Measurements from ENCODE around the gene MRPS35. TPM values are rescaled to one million over a fixed set of nuclear protein-coding genes. Genes with fewer than 3 reads are reported as not detected.

Gene MRPS35
- total RNA-seq, 4 donors from 2014 or later: 34.5 to 39.5 (median 37.6) TPM

DNA sequence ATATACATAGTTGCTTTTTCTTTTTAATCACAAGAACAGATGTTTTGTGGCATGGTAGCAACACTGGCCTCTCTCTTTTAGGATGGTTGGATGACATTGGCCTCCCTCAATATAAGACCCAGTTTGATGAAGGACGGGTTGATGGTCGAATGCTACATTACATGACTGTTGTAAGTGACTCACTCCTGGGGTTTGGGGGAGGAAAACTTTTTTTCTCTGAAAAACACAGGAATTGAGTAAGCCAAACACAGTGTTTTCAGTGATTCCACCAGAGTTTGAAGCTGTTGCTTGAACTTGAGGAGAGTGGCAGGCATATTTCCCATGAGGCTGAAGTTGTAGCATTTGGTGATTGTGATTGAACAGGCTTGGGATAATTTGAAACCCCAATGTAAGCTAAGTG lies 28.1 kb upstream of the MRPS35 start:
- Histone ChIP-seq H3K4me3 (no peak overlapping the region), H3K9me3 (no peaks in the 10 kb centered on the region), H3K27ac (replicated peaks in 1 of 4) (no peak overlapping the region), H3K27me3 (no peaks in the 10 kb centered on the region), H3K4me1 (no peaks in the 10 kb centered on the region), H3K36me3 (peaks cover 31 to 99% (median 72%) of the 10 kb centered on the region in 4 donors)
- TF ChIP-seq POLR2AphosphoS5 (IDR thresholded peaks at IDR 0.05) (no peak), CTCF (IDR thresholded peaks at IDR 0.05) (no peak)
- no peak for DNase-seq (ENCODE audit: extremely low spot score)
- intact Hi-C loops (cut with DNase I): no loop called here
- WGBS: 91% methylated on average over 2 of the region's 2 CpGs

DNA sequence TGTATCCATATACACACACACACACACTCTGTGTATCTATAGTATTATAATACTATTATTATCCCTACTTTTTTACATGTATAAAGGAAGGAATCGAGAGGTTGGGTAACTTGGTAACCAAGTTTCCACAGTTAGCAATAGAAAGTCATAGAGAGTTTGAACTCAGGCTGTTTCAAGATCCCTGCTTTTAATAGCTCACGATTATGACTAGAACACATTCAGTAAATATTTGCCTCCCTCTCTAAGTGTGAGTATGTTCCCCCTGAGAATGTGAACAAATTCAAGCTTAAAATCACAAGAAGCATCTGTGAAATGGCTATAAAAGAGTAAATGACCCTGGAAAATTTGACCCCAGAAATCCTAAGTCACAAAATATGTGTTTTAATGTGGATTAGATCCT lies 25.4 kb upstream of the MRPS35 start:
- Histone ChIP-seq H3K4me3 (no peak overlapping the region), H3K27ac (replicated peaks in 1 of 4) (no peak overlapping the region), H3K36me3 (peaks cover 47 to 100% (median 82%) of the 10 kb centered on the region in 4 donors), H3K9me3 (no peaks in the 10 kb centered on the region), H3K4me1 (no peaks in the 10 kb centered on the region), H3K27me3 (no peaks in the 10 kb centered on the region)
- no peak for TF ChIP-seq EP300 (IDR thresholded peaks at IDR 0.05)
- TF ChIP-seq POLR2A (IDR thresholded peaks at IDR 0.05; ENCODE audit: low read depth): no peak
- TF ChIP-seq CTCF (IDR thresholded peaks at IDR 0.05): no peak
- TF ChIP-seq POLR2AphosphoS5 (IDR thresholded peaks at IDR 0.05): no peak
- DNase-seq (ENCODE audit: extremely low spot score): no peak
- intact Hi-C loops (cut with DNase I): no loop called here
- 91% methylated on average over 2 of the region's 2 CpGs for WGBS

DNA sequence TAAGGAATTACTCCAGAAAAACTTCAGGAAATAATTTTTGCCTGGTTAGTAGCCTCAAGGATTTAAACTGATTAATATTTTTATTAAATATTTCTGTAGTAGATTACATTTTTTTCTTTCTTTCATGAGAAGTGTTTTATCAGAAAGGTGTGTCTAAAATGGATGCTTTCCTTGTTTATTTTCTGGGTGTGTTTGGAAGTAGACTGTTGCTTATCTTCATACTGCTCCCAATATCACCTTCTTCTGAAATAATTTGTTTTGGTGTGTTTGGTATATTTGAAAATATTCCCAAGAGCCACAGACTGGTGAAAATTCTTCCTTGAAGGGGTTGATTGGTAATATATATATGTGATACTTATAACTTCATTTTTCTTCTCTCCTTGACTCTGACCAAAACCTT lies 24.5 kb upstream of the MRPS35 start:
- Histone ChIP-seq H3K27me3 (no peaks in the 10 kb centered on the region), H3K9me3 (no peaks in the 10 kb centered on the region), H3K27ac (replicated peaks in 1 of 4) (no peak overlapping the region), H3K36me3 (peaks cover 56 to 99% (median 80%) of the 10 kb centered on the region in 4 donors), H3K4me1 (no peaks in the 10 kb centered on the region), H3K4me3 (no peak overlapping the region)
- intact Hi-C loops (cut with DNase I): no loop called here
- DNase-seq (ENCODE audit: extremely low spot score): no peak
- TF ChIP-seq EP300 (IDR thresholded peaks at IDR 0.05): no peak
- no peak for TF ChIP-seq POLR2A (IDR thresholded peaks at IDR 0.05; ENCODE audit: low read depth)
- TF ChIP-seq CTCF (IDR thresholded peaks at IDR 0.05): no peak
- TF ChIP-seq POLR2AphosphoS5 (IDR thresholded peaks at IDR 0.05): no peak

DNA sequence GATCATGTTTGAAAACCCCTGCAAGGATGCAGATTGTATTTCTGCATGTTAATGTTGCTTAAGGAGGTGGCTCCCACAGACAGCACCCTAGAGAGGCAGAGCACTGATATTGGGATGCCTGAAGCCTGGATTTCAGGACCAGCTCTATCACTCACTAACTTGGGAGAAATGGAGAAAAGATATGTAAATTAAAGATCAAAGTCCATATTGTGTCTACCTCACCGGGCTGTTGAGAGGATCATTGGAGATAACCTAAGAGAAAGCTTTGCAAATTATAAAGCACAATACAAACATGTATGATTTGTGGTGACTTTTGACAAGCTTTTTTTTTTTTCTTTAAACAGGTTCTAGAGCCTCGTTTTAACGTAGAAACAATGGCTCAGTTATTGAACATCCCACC lies 22.0 kb upstream of the MRPS35 start:
- no peaks in the 10 kb centered on the region for H3K27me3 ChIP-seq
- H3K4me1 ChIP-seq: no peaks in the 10 kb centered on the region
- TF ChIP-seq POLR2A (IDR thresholded peaks at IDR 0.05; ENCODE audit: low read depth) (no peak), POLR2AphosphoS5 (IDR thresholded peaks at IDR 0.05) (no peak), EP300 (IDR thresholded peaks at IDR 0.05) (no peak), CTCF (IDR thresholded peaks at IDR 0.05) (no peak)
- no peak overlapping the region for H3K4me3 ChIP-seq
- intact Hi-C loops (cut with DNase I): no loop called here
- 92% methylated on average over 3 of the region's 3 CpGs for whole genome bisulfite sequencing
- H3K36me3 ChIP-seq: peaks cover 54 to 99% (median 80%) of the 10 kb centered on the region in 4 donors
- DNase-seq (ENCODE audit: extremely low spot score): no peak
- H3K27ac ChIP-seq (replicated peaks in 1 of 4): no peak overlapping the region
- no peaks in the 10 kb centered on the region for H3K9me3 ChIP-seq

DNA sequence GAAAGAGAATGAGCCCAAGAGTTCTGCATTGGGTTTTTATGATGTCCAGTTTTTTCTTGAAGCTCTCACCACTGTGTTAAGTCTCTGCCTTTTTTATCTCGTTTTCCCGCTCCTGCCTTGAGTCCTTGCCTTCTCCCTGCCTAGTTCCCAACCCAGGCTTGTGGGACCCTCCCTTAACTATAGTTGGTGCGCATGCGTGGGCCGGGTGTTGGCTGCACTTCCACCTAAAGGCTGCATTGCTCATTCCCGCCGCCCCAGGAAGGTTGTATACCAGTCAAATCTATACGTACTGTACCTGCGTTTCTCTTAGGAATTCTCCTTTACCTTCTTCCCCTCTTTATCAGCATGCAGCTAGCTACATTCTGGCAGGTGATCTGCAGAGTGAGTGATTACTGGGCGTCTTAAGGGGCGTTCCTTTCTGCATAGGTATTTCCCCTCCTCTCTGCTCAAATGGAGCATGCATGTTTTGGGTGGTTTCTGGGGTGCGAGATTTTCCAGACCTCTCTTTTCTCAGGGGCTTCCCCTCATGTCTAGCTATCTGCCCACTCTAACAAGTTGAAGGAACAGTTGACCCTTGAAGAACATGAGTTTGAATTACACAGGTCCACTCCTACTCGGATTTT lies 21.0 kb upstream of the MRPS35 start:
- TF ChIP-seq EP300 (IDR thresholded peaks at IDR 0.05): no peak
- TF ChIP-seq POLR2A (IDR thresholded peaks at IDR 0.05; ENCODE audit: low read depth): no peak
- no peak for TF ChIP-seq POLR2AphosphoS5 (IDR thresholded peaks at IDR 0.05)
- no peak for TF ChIP-seq CTCF (IDR thresholded peaks at IDR 0.05)
- Histone ChIP-seq H3K4me3 (no peak overlapping the region), H3K27me3 (no peaks in the 10 kb centered on the region), H3K9me3 (no peaks in the 10 kb centered on the region), H3K4me1 (no peaks in the 10 kb centered on the region), H3K27ac (replicated peaks in 1 of 4) (no peak overlapping the region), H3K36me3 (peaks cover 58 to 99% (median 81%) of the 10 kb centered on the region in 4 donors)
- WGBS: 95% methylated on average over 13 of the region's 13 CpGs
- DNase-seq (ENCODE audit: extremely low spot score): no peak
- intact Hi-C loops (cut with DNase I): no loop called here
